ENCODE results near the gene GLRX. TPM values are rescaled to one million over a fixed set of nuclear protein-coding genes. Genes with fewer than 3 reads are reported as not detected.
"Not testable (repeated sequence)": the region's sequence is repeated elsewhere in the genome, so short reads cannot be mapped to it uniquely, and the experiment has no call there.

Gene GLRX
- total RNA-seq, 1 donor from 2014 or later: 60.2 TPM

- H3K27ac Mint-ChIP-seq: peak overlapping the region; percentile 36
- ChIA-PET CTCF (interaction anchor here (1.1 to 17.6 kb wide), 4 partner anchors 56 to 175 kb away, joined by 3 to 389 read pairs (median 6); no protein-coding TSS in a partner anchor), POLR2A (interaction anchor here (2.1 to 9.0 kb wide), 2 partner anchors 18 to 31 kb away, joined by 11 to 233 read pairs; partner anchors contain the start of gene GLRX)
- ATAC-seq (ENCODE audit: low read depth) (no peak), DNase-seq (no peak)
- H3K4me1 Mint-ChIP-seq: peaks cover 52% of the 10 kb centered on the region
- intact Hi-C loops (cut with micrococcal nuclease): no loop called here
- H3K4me3 Mint-ChIP-seq: no peak overlapping the region
- H3K9me3 Mint-ChIP-seq: no peaks in the 10 kb centered on the region
- TF ChIP-seq CTCF (IDR thresholded peaks at IDR 0.05): no peak
- H3K36me3 Mint-ChIP-seq (ENCODE audit: low read depth): no peaks in the 10 kb centered on the region
- H3K27me3 Mint-ChIP-seq: no peaks in the 10 kb centered on the region
These were observed 17.1 kb upstream of the GLRX start for GRCh38 chr5:95839658-95840057.

- Mint-ChIP-seq H3K27ac (peak overlapping the region; percentile 1), H3K27me3 (no peaks in the 10 kb centered on the region), H3K4me1 (peaks cover 63% of the 10 kb centered on the region), H3K9me3 (no peaks in the 10 kb centered on the region), H3K36me3 (ENCODE audit: low read depth) (no peaks in the 10 kb centered on the region), H3K4me3 (no peak overlapping the region)
- no peak for TF ChIP-seq CTCF (IDR thresholded peaks at IDR 0.05)
- DNase-seq: no peak
- ChIA-PET POLR2A (interaction anchor here (9.0 kb wide), 1 partner anchor 17 kb away, joined by 233 read pairs; the partner anchor contains the start of gene GLRX), CTCF (interaction anchor here (1.4 to 17.6 kb wide), 2 partner anchors 55 to 60 kb away, joined by 5 to 389 read pairs; no protein-coding TSS in a partner anchor)
- ATAC-seq (ENCODE audit: low read depth): no peak
- intact Hi-C loops (cut with micrococcal nuclease): no loop called here
These were observed 16.0 kb upstream of the GLRX start for GRCh38 chr5:95838556-95838955.

- H3K27ac Mint-ChIP-seq: peak overlapping the region; percentile 67
- H3K4me3 Mint-ChIP-seq: no peak overlapping the region
- intact Hi-C loops (cut with micrococcal nuclease): no loop called here
- no peaks in the 10 kb centered on the region for H3K36me3 Mint-ChIP-seq (ENCODE audit: low read depth)
- no peaks in the 10 kb centered on the region for H3K9me3 Mint-ChIP-seq
- DNase-seq: no peak
- CTCF ChIA-PET: interaction anchor here (1.4 to 17.6 kb wide), 2 partner anchors 54 to 59 kb away, joined by 5 to 389 read pairs; no protein-coding TSS in a partner anchor
- no peak for ATAC-seq (ENCODE audit: low read depth)
- TF ChIP-seq CTCF (IDR thresholded peaks at IDR 0.05): no peak
- POLR2A ChIA-PET: interaction anchor here (9.0 kb wide), 1 partner anchor 17 kb away, joined by 233 read pairs; the partner anchor contains the start of gene GLRX
- H3K27me3 Mint-ChIP-seq: no peaks in the 10 kb centered on the region
- H3K4me1 Mint-ChIP-seq: peaks cover 61% of the 10 kb centered on the region
These were observed 15.5 kb upstream of the GLRX start for GRCh38 chr5:95838001-95838520.

GRCh38 chr5:95837492-95837891, 15.0 kb upstream of the GLRX start:
- ATAC-seq (ENCODE audit: low read depth) (no peak), DNase-seq (no peak)
- Mint-ChIP-seq H3K4me3 (no peak overlapping the region), H3K4me1 (peaks cover 61% of the 10 kb centered on the region), H3K27ac (peak overlapping the region; percentile 70), H3K9me3 (no peaks in the 10 kb centered on the region), H3K36me3 (ENCODE audit: low read depth) (no peaks in the 10 kb centered on the region), H3K27me3 (no peaks in the 10 kb centered on the region)
- POLR2A ChIA-PET: interaction anchor here (9.0 kb wide), 1 partner anchor 16 kb away, joined by 233 read pairs; the partner anchor contains the start of gene GLRX
- TF ChIP-seq CTCF (IDR thresholded peaks at IDR 0.05): no peak
- intact Hi-C loops (cut with micrococcal nuclease): no loop called here
- CTCF ChIA-PET: interaction anchor here (17.6 kb wide), 1 partner anchor 54 kb away, joined by 389 read pairs; no protein-coding TSS in a partner anchor

GRCh38 chr5:95836971-95837370, 14.4 kb upstream of the GLRX start:
- Mint-ChIP-seq H3K4me3 (peak overlapping the region; percentile 21), H3K4me1 (peaks cover 64% of the 10 kb centered on the region), H3K27ac (peak overlapping the region; percentile 84)
- intact Hi-C loops (cut with micrococcal nuclease); DNase-seq; H3K36me3 Mint-ChIP-seq (ENCODE audit: low read depth); ATAC-seq (ENCODE audit: low read depth); H3K27me3 Mint-ChIP-seq; H3K9me3 Mint-ChIP-seq: not testable (repeated sequence)
- ChIA-PET POLR2A (interaction anchor here (1.4 to 9.0 kb wide), 2 partner anchors 16 to 29 kb away, joined by 9 to 233 read pairs; partner anchors contain the start of gene GLRX), CTCF (interaction anchor here (1.2 to 17.6 kb wide), 5 partner anchors 8 to 53 kb away, joined by 3 to 389 read pairs (median 4); no protein-coding TSS in a partner anchor)
